H1 (cell line): ENCODE results near the gene CDON. TPM values are rescaled to one million over a fixed set of nuclear protein-coding genes. Genes with fewer than 3 reads are reported as not detected.

Experiments used
- CTCF ChIA-PET: fragments of 300-600 bp; sonication (Branson Sonifier 250); formaldehyde crosslinking; loops from one replicate; lab custom pipeline; 2021; ENCODE audit not compliant: partially characterized antibody; lab: Charles Lee
- POLR2A ChIA-PET: fragments of 300-600 bp; sonication (Branson Sonifier 250); formaldehyde crosslinking; loops from one replicate; lab custom pipeline; 2021; ENCODE audit warnings: inconsistent platforms; ENCODE audit not compliant: partially characterized antibody; lab: Charles Lee
- DNase-seq, 2 experiments: peaks; one replicate each; pipeline versions ENCODE4 v3.0.0 to v3.0.0-alpha.2; 2010 to 2022; ENCODE audit warnings: low spot score in 2 of 2, low read depth in 1 of 2, mixed read lengths in 1 of 2
- FAIRE-seq: peaks from 2 replicates; lab custom pipeline; 2011; peaks lifted over from hg19 to GRCh38; lab: Jason Lieb, UNC
- H2AFZ ChIP-seq: 2 replicates; pipeline ENCODE4 v1.8.1; 2012; ENCODE audit warnings: low read length, inconsistent platforms
- H2AK5ac ChIP-seq: 2 replicates; pipeline ENCODE4 v1.6.1; 2013; ENCODE audit warnings: low read depth, low read length
- H2BK120ac ChIP-seq: replicated peaks from 2 replicates; pipeline ENCODE3; 2013; ENCODE audit warnings: low read depth, low read length, inconsistent platforms
- H2BK12ac ChIP-seq: 2 replicates; pipeline ENCODE4 v1.6.1; 2013; ENCODE audit warnings: low read depth, low read length
- H2BK15ac ChIP-seq: 2 replicates; pipeline ENCODE4 v1.6.1; 2013; ENCODE audit warnings: low read length
- H2BK20ac ChIP-seq: 2 replicates; pipeline ENCODE4 v1.6.1; 2013; ENCODE audit warnings: low read length
- H2BK5ac ChIP-seq: 2 replicates; pipeline ENCODE4 v1.6.1; 2013; ENCODE audit warnings: low read depth, low read length
- H3K14ac ChIP-seq: 2 replicates; pipeline ENCODE4 v1.6.1; 2013; ENCODE audit warnings: inconsistent platforms; ENCODE audit not compliant: insufficient read length
- H3K18ac ChIP-seq: 2 replicates; pipeline ENCODE4 v1.6.1; 2013; ENCODE audit warnings: low read length; ENCODE audit errors: extremely low read depth
- H3K23ac ChIP-seq: 2 replicates; pipeline ENCODE4 v1.6.1; 2013; ENCODE audit warnings: inconsistent platforms; ENCODE audit not compliant: insufficient read length
- H3K23me2 ChIP-seq: 2 replicates; pipeline ENCODE4 v1.6.1; 2013; ENCODE audit warnings: low read depth, low read length
- H3K27ac ChIP-seq: 2 replicates; pipeline ENCODE4 v1.6.1; 2011; ENCODE audit warnings: low read depth, low read length, inconsistent platforms
- H3K27me3 ChIP-seq, 4 experiments: replicated peaks in 1 of 4; 1 replicate in 1 of 4; 2 replicates in 3 of 4; pipeline versions ENCODE4 v1.6.1 to v1.8.1; 2011 to 2013; ENCODE audit warnings: low read length in 3 of 4, mild to moderate bottlenecking in 3 of 4, inconsistent platforms in 2 of 4, mixed read lengths in 2 of 4, moderate library complexity in 1 of 4; ENCODE audit not compliant: control insufficient read depth in 3 of 4, insufficient read depth in 3 of 4; ENCODE audit errors: extremely low read depth in 1 of 4
- H3K36me3 ChIP-seq, 4 experiments: 2 replicates each; pipeline versions ENCODE4 v1.6.1 to v1.8.1; 2011 to 2013; ENCODE audit warnings: mild to moderate bottlenecking in 4 of 4, low read length in 3 of 4, moderate library complexity in 2 of 4, control low read depth in 1 of 4, inconsistent platforms in 1 of 4; ENCODE audit not compliant: insufficient read depth in 4 of 4, control insufficient read depth in 2 of 4
- H3K4ac ChIP-seq: replicated peaks from 2 replicates; pipeline ENCODE3; 2013; ENCODE audit warnings: low read length, low read depth, mixed read lengths, inconsistent platforms; ENCODE audit not compliant: insufficient read length
- H3K4me1 ChIP-seq, 4 experiments: replicated peaks in 1 of 4; 1 replicate in 1 of 4; 2 replicates in 3 of 4; pipeline versions ENCODE4 v1.6.1 to v1.8.1; 2011 to 2013; ENCODE audit warnings: low read length in 3 of 4, inconsistent platforms in 2 of 4, mixed read lengths in 1 of 4; ENCODE audit not compliant: insufficient read depth in 4 of 4, control insufficient read depth in 3 of 4
- H3K4me2 ChIP-seq, 2 experiments: 2 replicates each; pipeline versions ENCODE4 v1.6.1 to v1.8.1; 2011 to 2013; ENCODE audit warnings: low read depth in 2 of 2, low read length in 2 of 2, control low read depth in 1 of 2, inconsistent platforms in 1 of 2, mild to moderate bottlenecking in 1 of 2; ENCODE audit not compliant: insufficient read depth in 1 of 2
- H3K4me3 ChIP-seq, 4 experiments: fragments of 200-600, 300-600 bp in 1 of 4; sonication (generic), shearing (Covaris generic), sonication (Bioruptor Twin) in 1 of 4; 2 replicates each; pipeline versions ENCODE4 v1.5.1 to v1.8.1; 2011 to 2016; ENCODE audit warnings: low read length in 4 of 4, low read depth in 3 of 4, control low read depth in 2 of 4, inconsistent platforms in 2 of 4, mild to moderate bottlenecking in 2 of 4, mixed read lengths in 1 of 4, moderate library complexity in 1 of 4; ENCODE audit not compliant: insufficient read depth in 2 of 4; ENCODE audit errors: extremely low read depth in 1 of 4
- H3K56ac ChIP-seq: replicated peaks from 2 replicates; pipeline ENCODE3; 2013; ENCODE audit warnings: low read depth, mild to moderate bottlenecking, mixed read lengths, low read length, inconsistent platforms; ENCODE audit not compliant: insufficient read length
- H3K79me1 ChIP-seq: 2 replicates; pipeline ENCODE4 v1.6.1; 2013; ENCODE audit warnings: low read depth, low read length, control low read depth
- H3K79me2 ChIP-seq, 2 experiments: 2 replicates each; pipeline versions ENCODE4 v1.6.1 to v1.8.1; 2012 to 2013; ENCODE audit warnings: low read length in 2 of 2, mild to moderate bottlenecking in 2 of 2, inconsistent platforms in 1 of 2; ENCODE audit not compliant: insufficient read depth in 2 of 2, control insufficient read depth in 1 of 2
- H3K9ac ChIP-seq, 4 experiments: replicated peaks in 1 of 4; 1 replicate in 1 of 4; 2 replicates in 3 of 4; pipeline versions ENCODE4 v1.6.1 to v1.8.1; 2011 to 2013; ENCODE audit warnings: low read depth in 3 of 4, low read length in 3 of 4, control low read depth in 2 of 4, mild to moderate bottlenecking in 2 of 4, moderate library complexity in 2 of 4, inconsistent platforms in 1 of 4; ENCODE audit errors: extremely low read depth in 1 of 4
- H3K9me3 ChIP-seq, 2 experiments: 2 replicates each; pipeline versions ENCODE4 v1.6.1 to v1.8.1; 2012 to 2013; ENCODE audit warnings: mild to moderate bottlenecking in 2 of 2, moderate library complexity in 2 of 2, control low read depth in 1 of 2, inconsistent platforms in 1 of 2, low read depth in 1 of 2, low read length in 1 of 2, mixed read lengths in 1 of 2; ENCODE audit not compliant: insufficient read depth in 2 of 2
- H4K20me1 ChIP-seq, 2 experiments: replicated peaks in 1 of 2; 2 replicates each; pipeline versions ENCODE3 to v1.8.1; 2011 to 2013; ENCODE audit warnings: inconsistent platforms in 2 of 2, low read length in 2 of 2, mild to moderate bottlenecking in 1 of 2; ENCODE audit not compliant: insufficient read depth in 2 of 2, control insufficient read depth in 1 of 2
- H4K5ac ChIP-seq: 2 replicates; pipeline ENCODE4 v1.6.1; 2013; ENCODE audit warnings: low read length, low read depth, mixed read lengths, inconsistent platforms; ENCODE audit not compliant: insufficient read length
- H4K8ac ChIP-seq: 2 replicates; pipeline ENCODE4 v1.8.0; 2013; ENCODE audit warnings: mild to moderate bottlenecking, moderate library complexity, low read length, inconsistent platforms; ENCODE audit not compliant: insufficient read depth; ENCODE audit errors: extremely low read depth
- H4K91ac ChIP-seq: replicated peaks from 2 replicates; pipeline ENCODE3; 2013; ENCODE audit warnings: low read length, mixed read lengths, inconsistent platforms; ENCODE audit not compliant: insufficient read length
- NANOG ChIP-seq: IDR thresholded peaks from 2 replicates; pipeline ENCODE4 v1.6.1; 2011; ENCODE audit warnings: low read length, low read depth, mild to moderate bottlenecking, inconsistent platforms; ENCODE audit not compliant: insufficient read depth, poor library complexity, severe bottlenecking
- POLR2A ChIP-seq, 2 experiments: IDR thresholded peaks; 1 replicate in 1 of 2; 2 replicates in 1 of 2; pipeline ENCODE4 v1.6.1; 2011; ENCODE audit warnings: low read depth in 2 of 2, low read length in 2 of 2, mild to moderate bottlenecking in 2 of 2; ENCODE audit errors: control extremely low read depth in 1 of 2
- YY1 ChIP-seq: IDR thresholded peaks from 2 replicates; pipeline ENCODE4 v1.6.1; 2011; ENCODE audit warnings: low read depth, mild to moderate bottlenecking, low read length
- WGBS, 2 experiments: shearing (Covaris generic) in 1 of 2; methylation state at CpG; one replicate each; pipeline versions ENCODE4 v1.1.6 to v1.1.7; 2013 to 2015; ENCODE audit warnings: low lambda C conversion rate in 2 of 2, mixed read lengths in 2 of 2, inconsistent platforms in 1 of 2, low coverage in 1 of 2, missing lambda C conversion rate in 1 of 2; ENCODE audit not compliant: insufficient replicate concordance in 2 of 2, insufficient coverage in 1 of 2, insufficient read length in 1 of 2; ENCODE audit errors: extremely low coverage in 1 of 2, missing lambda C conversion rate in 1 of 2; 5-methylcytosine and 5-hydroxymethylcytosine counted together
- polyA plus RNA-seq, 7 experiments: library from polyadenylated mRNA; depleted of rRNA in 3 of 7; stranded (reverse) in 5 of 7; unstranded in 2 of 7; fragments of >200 nt in 5 of 7; fragments of 200-250 nt in 2 of 7; gene quantifications; 1 replicate in 5 of 7; 2 replicates in 1 of 7; 4 replicates in 1 of 7; pipeline versions ENCODE4 v1.2.1 to v1.2.3, GENCODE V29; 2011 to 2013; ENCODE audit warnings: missing spikeins in 2 of 7, mixed read lengths in 2 of 7
- total RNA-seq: library from RNA; stranded (reverse); fragmentation: NEBNext Ultra II Directional; extraction: Animal tissue kit (Norgen Biotek cat#: 25700); gene quantifications from 2 replicates; pipeline ENCODE4 v1.2.1, GENCODE V29; 2021

Gene CDON
- total and polyA plus RNA-seq, 2 of the 8 experiments (the other 6 are each of a cell fraction or from before 2014, with no cell fraction given) = 11.0 to 32.5 TPM

DNA sequence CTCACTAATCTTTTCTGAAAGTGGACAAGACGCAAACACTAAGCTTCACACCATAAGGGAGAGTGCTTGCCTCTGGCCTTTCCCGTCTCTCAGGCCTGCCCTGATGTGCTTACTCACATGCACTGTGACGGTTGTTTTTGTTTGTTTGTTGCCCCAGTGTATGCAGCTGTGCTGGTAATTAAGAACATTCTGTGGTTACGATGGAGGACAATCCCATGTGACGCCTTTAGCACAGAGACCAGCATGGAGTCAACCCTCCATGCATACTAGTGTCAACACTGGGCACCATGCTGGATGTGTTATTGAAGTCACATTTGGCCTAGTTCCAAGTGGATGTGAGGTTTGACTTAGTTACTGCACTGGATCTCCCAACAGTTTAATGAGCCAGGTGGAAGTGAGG lies 27.8 kb upstream of the CDON start:
- WGBS, 2 experiments = 85% methylated on average over 5 of the region's 5 CpGs; no CpG with 5 or more reads in 1 of the 2 experiments
- Histone ChIP-seq H3K23me2 (no peaks in the 10 kb centered on the region), H2BK120ac (no peak overlapping the region), H3K27me3 (no peaks in the 10 kb centered on the region), H3K4me1 (no peaks in the 10 kb centered on the region), H3K27ac (no peak overlapping the region), H3K18ac (no peak overlapping the region), H4K5ac (no peak overlapping the region), H3K9ac (no peak overlapping the region), H3K23ac (no peak overlapping the region), H3K9me3 (no peaks in the 10 kb centered on the region), H4K91ac (no peak overlapping the region), H3K56ac (no peak overlapping the region), H2BK12ac (no peak overlapping the region; the same call in 1 of the 2 replicates), H4K20me1 (no peaks in the 10 kb centered on the region), H2BK15ac (0 out of 2 replicates have a peak overlapping the region, but pooled peaks have one; percentile 90), H2AK5ac (no peak overlapping the region), H2BK5ac (no peak overlapping the region), H3K14ac (no peak overlapping the region), H3K4me2 (no peak overlapping the region), H3K4me3 (no peak overlapping the region), H2AFZ (no peak overlapping the region), H4K8ac (no peak overlapping the region), H3K36me3 (no peaks in the 10 kb centered on the region), H3K79me1 (no peaks in the 10 kb centered on the region), H3K4ac (no peak overlapping the region), H2BK20ac (no peak overlapping the region), H3K79me2 (no peaks in the 10 kb centered on the region)
- FAIRE-seq = no peak
- no peak for DNase-seq
- CTCF ChIA-PET = interaction anchor here (0.8 to 1.3 kb wide), 3 partner anchors 13 to 146 kb away, joined by 3 to 5 read pairs (median 3); no protein-coding TSS in a partner anchor
- POLR2A ChIA-PET = no interaction called here
- no peak for TF ChIP-seq YY1
- no peak for TF ChIP-seq NANOG
- no peak for TF ChIP-seq POLR2A (IDR thresholded peaks at IDR 0.05; ENCODE audit: control extremely low read depth in 1 of 2, low read depth in 2 of 2, low read length in 2 of 2)
